ENCODE measurements around the gene PAQR9. TPM values are rescaled to one million over a fixed set of nuclear protein-coding genes. Genes with fewer than 3 reads are reported as not detected.
A peak's percentile ranks its signal among the peaks of the same experiment; 100 is the strongest.

The PAQR9 gene
- total and polyA plus RNA-seq, 2 of the 13 experiments (the other 11 are each of a cell fraction or from before 2014, with no cell fraction given), result 3.7 to 10.3 TPM

GRCh38 chr3:142941373-142942123, 21.9 kb downstream of the PAQR9 start:
- H3K9ac ChIP-seq (ENCODE audit: insufficient read depth, low read depth, low read length), result peak overlapping the region; percentile 62
- H3K27ac ChIP-seq (ENCODE audit: extremely low read length, insufficient read depth, low read length), result peak overlapping the region; percentile 89
- FAIRE-seq, result peak; percentile 97
- H3K9me3 ChIP-seq (ENCODE audit: low read length), result no peaks in the 10 kb centered on the region
- no peaks in the 10 kb centered on the region for H3K36me3 ChIP-seq (replicated peaks in 1 of 2; ENCODE audit: control insufficient read depth in 1 of 2, insufficient read depth in 2 of 2, low read length in 2 of 2)
- H3K79me2 ChIP-seq (ENCODE audit: insufficient read depth, low read length), result no peaks in the 10 kb centered on the region
- CTCF ChIA-PET (ENCODE audit: low intra/inter-chr PET ratio, low total read pairs), result interaction anchor here (1.2 kb wide), 1 partner anchor 23 kb away, joined by 4 read pairs; the partner anchor contains the start of gene PAQR9
- intact Hi-C loops (cut with micrococcal nuclease; ENCODE audit: unreplicated experiment), result no loop called here
- POLR2A ChIA-PET, result interaction anchor here (0.8 to 3.9 kb wide), 13 partner anchors 10 to 94 kb away, joined by 3 to 34 read pairs (median 5); partner anchors contain the start of gene U2SURP
- 0 out of 5 replicates have a peak, but pooled peaks cover 0 to 2% of the 10 kb centered on the region in 2 experiments for H3K27me3 ChIP-seq (ENCODE audit: control insufficient read depth in 1 of 2, insufficient read depth in 2 of 2, low read length in 2 of 2)
- peak; percentile 95 for ATAC-seq
- H3K4me1 ChIP-seq (ENCODE audit: insufficient read depth, low read length), result peaks cover 73% of the 10 kb centered on the region
- no peak overlapping the region for H2AFZ ChIP-seq (ENCODE audit: low read length)
- 3% methylated on average over 8 of the region's 8 CpGs for WGBS (ENCODE audit: low lambda C conversion rate)
- peak overlapping the region in 1 of 3 experiments; percentile 53; a peak in 3 of 6 replicates for H3K4me3 ChIP-seq (replicated peaks in 1 of 3; ENCODE audit: insufficient read depth in 1 of 3, low read depth in 2 of 3, low read length in 3 of 3)
- in situ Hi-C loops (cut with HindIII; ENCODE audit: extremely low pct_ligation_motif_present, low pct_unique_long_range_greater_than_20kb), result no loop called here
- BruUV-seq (replicated peaks), result no TSS peak
- no peaks in the 10 kb centered on the region for H4K20me1 ChIP-seq (ENCODE audit: insufficient read depth, low read length)
- peak overlapping the region; percentile 76 for H3K4me2 ChIP-seq (ENCODE audit: low read depth, low read length)
- peak; percentile 96 for DNase-seq (ENCODE audit: low spot score)
- TF ChIP-seq ZNF235 (CRISPR knock-in tag; IDR thresholded peaks at IDR 0.05; ENCODE audit: borderline replicate concordance), result no peak
- peak; percentile 71; the same call in 1 of the 2 replicates for TF ChIP-seq TBX3 (IDR thresholded peaks at IDR 0.05; ENCODE audit: borderline replicate concordance)
- TF ChIP-seq EZH2 (conservative IDR thresholded peaks at IDR 0.05; ENCODE audit: low read depth, low read length), result no peak
- no peak for TF ChIP-seq ZBTB2 (CRISPR knock-in tag; IDR thresholded peaks at IDR 0.05; ENCODE audit: low read depth)
- TF ChIP-seq MXD3 (CRISPR knock-in tag; IDR thresholded peaks at IDR 0.05), result no peak
- peak; percentile 85 for TF ChIP-seq ZNF605 (CRISPR knock-in tag; IDR thresholded peaks at IDR 0.05)
- no peak for TF ChIP-seq PHF8 (CRISPR knock-in tag; IDR thresholded peaks at IDR 0.05)
- TF ChIP-seq ELF3 (CRISPR knock-in tag; IDR thresholded peaks at IDR 0.05), result peak; percentile 92
- peak; percentile 99 for TF ChIP-seq GATAD2A (CRISPR knock-in tag; IDR thresholded peaks at IDR 0.05)
- no peak for TF ChIP-seq MYNN (CRISPR knock-in tag; IDR thresholded peaks at IDR 0.05; ENCODE audit: low read depth)
- no peak for TF ChIP-seq ZBTB44 (CRISPR knock-in tag; IDR thresholded peaks at IDR 0.05)
- TF ChIP-seq ZNF496 (CRISPR knock-in tag; IDR thresholded peaks at IDR 0.05; ENCODE audit: insufficient replicate concordance), result no peak
- 0 out of 2 replicates have a peak, but pooled peaks have one; percentile 19 for TF ChIP-seq TEF (CRISPR knock-in tag; IDR thresholded peaks at IDR 0.05)
- TF ChIP-seq ZNF720 (CRISPR knock-in tag; IDR thresholded peaks at IDR 0.05), result no peak
- TF ChIP-seq HOXA9 (CRISPR knock-in tag; IDR thresholded peaks at IDR 0.05; ENCODE audit: borderline replicate concordance), result no peak
- no peak for TF ChIP-seq THAP8 (CRISPR knock-in tag; IDR thresholded peaks at IDR 0.05; ENCODE audit: borderline replicate concordance)
- TF ChIP-seq SUZ12 (IDR thresholded peaks at IDR 0.05; ENCODE audit: low read depth, low read length), result no peak
- TF ChIP-seq NFYB (CRISPR knock-in tag; IDR thresholded peaks at IDR 0.05), result peak; percentile 66
- TF ChIP-seq ZNF672 (CRISPR knock-in tag; IDR thresholded peaks at IDR 0.05), result no peak
- peak; percentile 86 for TF ChIP-seq GATA4 (IDR thresholded peaks at IDR 0.05; ENCODE audit: borderline replicate concordance, low read depth)
